Measurements from ENCODE around the gene FRS3. TPM values are rescaled to one million over a fixed set of nuclear protein-coding genes. Genes with fewer than 3 reads are reported as not detected.

The FRS3 gene
- total and polyA plus RNA-seq, 2 of the 13 experiments (the other 11 are each of a cell fraction or from before 2014, with no cell fraction given), result 3.0 to 7.4 TPM

- no peak for TF ChIP-seq AHDC1 (CRISPR knock-in tag; IDR thresholded peaks at IDR 0.05; ENCODE audit: borderline replicate concordance)
- TF ChIP-seq JDP2 (CRISPR knock-in tag; IDR thresholded peaks at IDR 0.05; ENCODE audit: borderline replicate concordance), result no peak
- TF ChIP-seq JUN (CRISPR knock-in tag; IDR thresholded peaks at IDR 0.05), result no peak
- no peak for TF ChIP-seq GLMP (CRISPR knock-in tag; IDR thresholded peaks at IDR 0.05; ENCODE audit: borderline replicate concordance)
- TF ChIP-seq ZNF572 (CRISPR knock-in tag; IDR thresholded peaks at IDR 0.05), result peak; percentile 88; the same call in 1 of the 2 replicates
- no peak for TF ChIP-seq MED8 (CRISPR knock-in tag; IDR thresholded peaks at IDR 0.05; ENCODE audit: insufficient replicate concordance)
- TF ChIP-seq IRX3 (CRISPR knock-in tag; IDR thresholded peaks at IDR 0.05; ENCODE audit: borderline replicate concordance, low read depth), result no peak; the same call in 1 of the 2 replicates
- TF ChIP-seq ZNF713 (CRISPR knock-in tag; IDR thresholded peaks at IDR 0.05), result no peak
- 0 out of 2 replicates have a peak, but pooled peaks have one; percentile 44 for TF ChIP-seq GTF3A (CRISPR knock-in tag; conservative IDR thresholded peaks at IDR 0.05)
- no peak for TF ChIP-seq TEAD2 (CRISPR knock-in tag; IDR thresholded peaks at IDR 0.05)
- TF ChIP-seq ZNF652 (CRISPR knock-in tag; IDR thresholded peaks at IDR 0.05; ENCODE audit: borderline replicate concordance, low read depth), result no peak
- TF ChIP-seq PBX3 (CRISPR knock-in tag; IDR thresholded peaks at IDR 0.05; ENCODE audit: borderline replicate concordance), result no peak
- no peak for TF ChIP-seq TCF7L2 (IDR thresholded peaks at IDR 0.05; ENCODE audit: low read depth, low read length)
- TF ChIP-seq SP2 (CRISPR knock-in tag; IDR thresholded peaks at IDR 0.05), result peak; percentile 60
- TF ChIP-seq ARID2 (CRISPR knock-in tag; IDR thresholded peaks at IDR 0.05; ENCODE audit: borderline replicate concordance), result no peak
- peak; percentile 86 for TF ChIP-seq STAG1 (CRISPR knock-in tag; IDR thresholded peaks at IDR 0.05)
- TF ChIP-seq ZNF678 (CRISPR knock-in tag; IDR thresholded peaks at IDR 0.05), result no peak
- TF ChIP-seq FOXM1 (CRISPR knock-in tag; IDR thresholded peaks at IDR 0.05), result no peak
- peak; percentile 97 for TF ChIP-seq NR2C2 (CRISPR knock-in tag; IDR thresholded peaks at IDR 0.05; ENCODE audit: borderline replicate concordance)
- peak; percentile 90; the same call in 1 of the 2 replicates for TF ChIP-seq SMAD1 (CRISPR knock-in tag; IDR thresholded peaks at IDR 0.05; ENCODE audit: borderline replicate concordance, low read depth)
- TF ChIP-seq ZNF816 (CRISPR knock-in tag; IDR thresholded peaks at IDR 0.05; ENCODE audit: borderline replicate concordance), result no peak
- TF ChIP-seq DRAP1 (CRISPR knock-in tag; IDR thresholded peaks at IDR 0.05), result peak; percentile 50; the same call in 1 of the 2 replicates
Measured at GRCh38 chr6:41735427-41736185, 44.1 kb downstream of the FRS3 start, which contains the start of gene TFEB (continued).
